Naive thymus-derived CD8-positive, alpha-beta T cell (primary cell): Measurements from ENCODE around the gene SAT1. TPM values are rescaled to one million over a fixed set of nuclear protein-coding genes. Genes with fewer than 3 reads are reported as not detected.
"Not testable (repeated sequence)": the region's sequence is repeated elsewhere in the genome, so short reads cannot be mapped to it uniquely, and the experiment has no call there.

Experiments used
- ATAC-seq, 2 donors: fragments of 150-1000 bp; cut with Tn5 transposase in 1 of 2; sonication (Bioruptor Pico), chemical (Tn5 transposase) in 1 of 2; 1 replicate in 1 of 2; 2 replicates in 1 of 2; pipeline ENCODE4 v1.10.0; 2021; ENCODE audit warnings: mild to moderate bottlenecking in 2 of 2, moderate library complexity in 2 of 2
- POLR2A ChIA-PET: fragments of 350-600 bp; sonication (Branson Sonifier 250); formaldehyde crosslinking; loops from one replicate; lab custom pipeline; 2021; ENCODE audit warnings: antibody characterized with exemption; lab: Charles Lee
- DNase-seq, 10 donors: peaks; one replicate each; pipeline versions ENCODE4 v3.0.0 to v3.0.0-alpha.2; 2020 to 2022
- H3K27ac Mint-ChIP-seq, 10 donors: one replicate each; pipeline ENCODE4 v1.8.0; 2020 to 2022; ENCODE audit warnings: mild to moderate bottlenecking in 10 of 10, mixed read lengths in 10 of 10, moderate library complexity in 4 of 10, inconsistent platforms in 1 of 10
- H3K27me3 Mint-ChIP-seq, 5 donors: one replicate each; pipeline ENCODE4 v1.8.0; 2021 to 2022; ENCODE audit warnings: mixed read lengths in 5 of 5
- H3K36me3 Mint-ChIP-seq, 3 donors: one replicate each; pipeline ENCODE4 v1.8.0; 2020 to 2022; ENCODE audit warnings: mixed read lengths in 3 of 3, mild to moderate bottlenecking in 2 of 3, inconsistent platforms in 1 of 3
- H3K4me1 Mint-ChIP-seq, 4 donors: one replicate each; pipeline ENCODE4 v1.8.0; 2021 to 2022; ENCODE audit warnings: mixed read lengths in 4 of 4
- H3K4me3 Mint-ChIP-seq, 10 donors: one replicate each; pipeline ENCODE4 v1.8.0; 2020 to 2022; ENCODE audit warnings: mild to moderate bottlenecking in 10 of 10, mixed read lengths in 10 of 10, moderate library complexity in 6 of 10, inconsistent platforms in 1 of 10
- H3K9me3 Mint-ChIP-seq, 9 donors: one replicate each; pipeline ENCODE4 v1.8.0; 2020 to 2022; ENCODE audit warnings: mixed read lengths in 9 of 9, mild to moderate bottlenecking in 3 of 9, inconsistent platforms in 1 of 9, moderate library complexity in 1 of 9
- polyA plus RNA-seq, 3 donors: library from polyadenylated mRNA; unstranded; fragments of 300-500 nt; fragmentation: Illumina TruSeq; gene quantifications; one replicate each; pipeline ENCODE4 v1.2.3, GENCODE V29; 2021
- total RNA-seq, 8 experiments: library from RNA in 2 of 8; stranded (reverse) in 2 of 8; gene quantifications; one replicate each; pipeline ENCODE4 v1.2.3 and lab custom pipeline; 2021 to 2026

SAT1 gene
- total and polyA plus RNA-seq, 5 experiments from 2014 or later: 50.1 to 121 (median 91.0) TPM

GRCh38 chrX:23756165-23756564 is 26.8 kb upstream of the SAT1 start:
- Mint-ChIP-seq H3K9me3 (no peaks in the 10 kb centered on the region), H3K4me1 (peaks cover 0 to 5% (median 0%) of the 10 kb centered on the region in 4 donors), H3K27ac (peak overlapping the region in 2 of 10 donors; percentile 52 to 70), H3K27me3 (no peaks in the 10 kb centered on the region), H3K4me3 (peak overlapping the region in 1 of 10 donors; percentile 26), H3K36me3 (no peaks in the 10 kb centered on the region)
- peak; percentile 19 to 77 (median 53) for DNase-seq
- POLR2A ChIA-PET: no interaction called here
- ATAC-seq: peak; percentile 43 to 59

GRCh38 chrX:23759821-23760220 is 23.2 kb upstream of the SAT1 start:
- DNase-seq (no peak), ATAC-seq (no peak)
- H3K27ac Mint-ChIP-seq: no peak overlapping the region
- H3K9me3 Mint-ChIP-seq: no peaks in the 10 kb centered on the region
- no peaks in the 10 kb centered on the region for H3K36me3 Mint-ChIP-seq
- peaks cover 0 to 5% (median 0%) of the 10 kb centered on the region in 4 donors for H3K4me1 Mint-ChIP-seq
- no peak overlapping the region for H3K4me3 Mint-ChIP-seq
- POLR2A ChIA-PET: no interaction called here
- H3K27me3 Mint-ChIP-seq: no peaks in the 10 kb centered on the region

DNA sequence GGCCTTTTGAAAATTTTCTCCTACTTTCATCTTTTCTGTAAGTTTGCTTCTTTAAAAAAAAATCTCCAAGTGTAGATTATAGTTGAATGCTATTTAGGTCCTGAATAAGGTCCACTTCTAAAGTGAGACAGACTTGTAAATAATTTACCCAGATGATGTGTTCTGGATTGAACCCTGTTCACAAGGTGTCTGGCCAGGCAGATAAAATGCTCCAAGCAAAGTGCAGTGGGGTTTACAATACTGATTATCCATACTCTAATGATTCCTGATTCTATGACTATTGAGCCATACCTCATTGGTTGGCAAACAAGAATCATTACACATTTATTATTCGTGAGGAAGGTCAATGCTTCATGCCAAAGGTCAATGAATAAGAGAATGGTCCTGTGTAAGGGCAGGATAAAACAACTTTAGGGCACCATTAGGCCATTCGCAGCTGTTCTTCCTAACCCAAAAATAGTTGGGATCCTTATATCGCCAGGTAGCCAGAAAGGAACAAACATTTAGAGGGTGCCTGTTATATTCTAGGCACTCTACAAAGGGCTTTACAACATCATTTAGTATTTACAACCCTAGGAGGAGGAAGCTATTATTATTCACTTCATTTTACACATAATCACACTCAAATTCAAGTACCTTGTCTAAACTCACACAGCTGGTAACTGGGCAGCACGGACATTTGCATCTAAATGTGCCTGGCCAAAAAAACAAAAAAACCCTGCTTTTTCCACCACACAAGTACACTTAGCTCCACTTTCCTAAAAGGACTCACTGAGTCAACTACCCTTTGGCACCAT is 18.6 kb upstream of the SAT1 start:
- H3K36me3 Mint-ChIP-seq: no peaks in the 10 kb centered on the region

GRCh38 chrX:23765449-23765848 is 17.5 kb upstream of the SAT1 start:
- Mint-ChIP-seq H3K4me1 (peaks cover 0 to 6% (median 1%) of the 10 kb centered on the region in 4 donors), H3K9me3 (peaks cover 0 to 2% (median 0%) of the 10 kb centered on the region in 9 donors), H3K4me3 (no peak overlapping the region), H3K27ac (no peak overlapping the region), H3K36me3 (no peaks in the 10 kb centered on the region), H3K27me3 (no peaks in the 10 kb centered on the region)
- POLR2A ChIA-PET: no interaction called here
- DNase-seq (no peak), ATAC-seq (no peak)

More for the DNA sequence above, 18.6 kb upstream of the SAT1 start:
- no peak for DNase-seq
- Mint-ChIP-seq H3K27ac (no peak overlapping the region), H3K4me3 (no peak overlapping the region), H3K4me1 (peaks cover 0 to 6% (median 1%) of the 10 kb centered on the region in 4 donors), H3K27me3 (no peaks in the 10 kb centered on the region), H3K9me3 (no peaks in the 10 kb centered on the region)
- no peak for ATAC-seq
- POLR2A ChIA-PET: no interaction called here

DNA sequence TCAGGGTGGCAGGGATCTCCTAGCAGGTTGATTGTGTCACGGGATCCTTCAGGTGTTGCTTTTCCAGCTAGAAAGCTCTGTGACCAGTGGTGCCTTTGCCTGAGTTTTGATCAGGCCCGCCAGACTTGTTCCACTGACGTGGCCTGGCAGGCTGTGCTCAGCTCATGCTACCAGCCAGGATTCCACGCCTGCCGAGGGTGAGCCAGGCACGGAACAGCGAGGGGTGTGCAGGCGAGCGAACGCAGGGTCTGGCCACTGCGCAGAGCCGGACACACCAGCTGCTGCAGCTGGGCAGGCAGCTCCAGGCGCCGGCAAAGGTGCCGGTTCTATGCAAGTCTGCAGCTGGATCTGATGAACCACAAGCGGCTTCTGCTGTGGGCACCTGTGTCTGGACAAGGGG is 17.1 kb upstream of the SAT1 start:
- no peak for DNase-seq
- Mint-ChIP-seq H3K27ac (no peak overlapping the region), H3K36me3 (no peaks in the 10 kb centered on the region), H3K27me3 (no peaks in the 10 kb centered on the region), H3K9me3 (peaks cover 0 to 2% (median 0%) of the 10 kb centered on the region in 9 donors), H3K4me1 (peaks cover 0 to 6% (median 1%) of the 10 kb centered on the region in 4 donors), H3K4me3 (peak overlapping the region in 1 of 10 donors; percentile 79)
- no peak for ATAC-seq
- POLR2A ChIA-PET: no interaction called here

- POLR2A ChIA-PET: interaction anchor here (0.9 kb wide), 2 partner anchors 16 to 24 kb away, joined by 3 read pairs; partner anchors contain the start of genes ACOT9 and SAT1
- Mint-ChIP-seq H3K4me3 (peak overlapping the region in 8 of 10 donors; percentile 33 to 87 (median 60)), H3K27me3 (no peaks in the 10 kb centered on the region), H3K9me3 (peaks cover 0 to 2% (median 0%) of the 10 kb centered on the region in 9 donors), H3K36me3 (no peaks in the 10 kb centered on the region), H3K27ac (peak overlapping the region in 7 of 10 donors; percentile 15 to 86 (median 65)), H3K4me1 (peaks cover 0 to 6% (median 1%) of the 10 kb centered on the region in 4 donors)
- peak; percentile 62 to 88 for ATAC-seq
- no peak for DNase-seq
Measured at GRCh38 chrX:23766650-23767551, 16.1 kb upstream of the SAT1 start.

GRCh38 chrX:23770142-23770541 is 12.8 kb upstream of the SAT1 start:
- H3K4me1 Mint-ChIP-seq: peaks cover 0 to 20% (median 11%) of the 10 kb centered on the region in 4 donors
- H3K27me3 Mint-ChIP-seq: no peaks in the 10 kb centered on the region
- no peaks in the 10 kb centered on the region for H3K36me3 Mint-ChIP-seq
- ATAC-seq (no peak), DNase-seq (no peak)
- POLR2A ChIA-PET: no interaction called here
- H3K9me3 Mint-ChIP-seq: peaks cover 0 to 2% (median 0%) of the 10 kb centered on the region in 9 donors
- no peak overlapping the region for H3K4me3 Mint-ChIP-seq
- peak overlapping the region in 1 of 10 donors; percentile 63 for H3K27ac Mint-ChIP-seq

- DNase-seq, ATAC-seq, H3K4me3 Mint-ChIP-seq, H3K27me3 Mint-ChIP-seq, H3K36me3 Mint-ChIP-seq, H3K9me3 Mint-ChIP-seq: not testable (repeated sequence)
- peaks cover 0 to 17% (median 11%) of the 10 kb centered on the region in 4 donors for H3K4me1 Mint-ChIP-seq
- POLR2A ChIA-PET: interaction anchor here (0.7 kb wide), 1 partner anchor 166 kb away, joined by 5 read pairs; no protein-coding TSS in a partner anchor
- peak overlapping the region in 1 of 10 donors; percentile 48 for H3K27ac Mint-ChIP-seq
Measured at GRCh38 chrX:23771086-23771485, 11.9 kb upstream of the SAT1 start.

DNA sequence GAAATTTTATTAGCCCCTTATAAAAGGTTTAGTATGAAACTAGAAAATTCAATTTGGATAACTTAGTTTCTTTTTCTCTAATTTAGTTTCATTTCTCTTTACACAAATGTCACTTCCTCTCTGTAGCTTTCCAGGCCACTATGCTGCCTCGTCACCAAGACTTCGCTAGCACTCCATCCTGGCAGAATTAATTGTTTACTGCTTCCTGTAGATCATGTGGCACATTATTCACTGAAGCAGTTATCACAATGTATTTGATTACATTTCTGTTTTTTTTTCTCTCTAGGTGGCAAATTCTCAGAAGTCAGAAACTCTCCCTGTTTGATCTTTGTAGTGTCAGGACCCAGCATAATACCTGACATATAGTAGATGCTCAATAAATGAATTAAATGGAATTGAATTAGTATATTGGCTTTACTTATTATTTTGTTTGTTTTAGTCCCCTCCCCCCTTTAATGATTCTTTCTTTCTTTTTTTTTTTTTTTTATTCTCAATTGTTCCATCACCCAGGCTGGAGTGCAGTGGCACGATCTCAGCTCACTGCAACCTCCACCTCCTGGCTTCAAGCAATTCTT is 9.3 kb upstream of the SAT1 start:
- Mint-ChIP-seq H3K4me3 (peak overlapping the region; percentile 39 to 81 (median 68)), H3K27me3 (no peaks in the 10 kb centered on the region), H3K9me3 (peaks cover 0 to 2% (median 0%) of the 10 kb centered on the region in 9 donors), H3K27ac (peak overlapping the region; percentile 85 to 97 (median 93)), H3K36me3 (no peaks in the 10 kb centered on the region), H3K4me1 (peaks cover 0 to 17% (median 8%) of the 10 kb centered on the region in 4 donors)
- POLR2A ChIA-PET: interaction anchor here (0.5 to 2.6 kb wide), 4 partner anchors 9 to 376 kb away, joined by 3 to 20 read pairs (median 7); partner anchors contain the start of genes ACOT9, SAT1 and ZFX
- DNase-seq: peak in 9 of 10 donors; percentile 24 to 68 (median 47)
- peak; percentile 96 to 100 for ATAC-seq

- ATAC-seq: no peak
- no peak overlapping the region for H3K4me3 Mint-ChIP-seq
- no peaks in the 10 kb centered on the region for H3K27me3 Mint-ChIP-seq
- POLR2A ChIA-PET: interaction anchor here (0.8 kb wide), 1 partner anchor 278 kb away, joined by 7 read pairs; the partner anchor contains the start of gene EIF2S3
- no peaks in the 10 kb centered on the region for H3K36me3 Mint-ChIP-seq
- no peaks in the 10 kb centered on the region for H3K9me3 Mint-ChIP-seq
- no peak overlapping the region for H3K27ac Mint-ChIP-seq
- DNase-seq: no peak
- peaks cover 0 to 21% (median 10%) of the 10 kb centered on the region in 4 donors for H3K4me1 Mint-ChIP-seq
Measured at GRCh38 chrX:23776363-23776762, 6.6 kb upstream of the SAT1 start.

DNA sequence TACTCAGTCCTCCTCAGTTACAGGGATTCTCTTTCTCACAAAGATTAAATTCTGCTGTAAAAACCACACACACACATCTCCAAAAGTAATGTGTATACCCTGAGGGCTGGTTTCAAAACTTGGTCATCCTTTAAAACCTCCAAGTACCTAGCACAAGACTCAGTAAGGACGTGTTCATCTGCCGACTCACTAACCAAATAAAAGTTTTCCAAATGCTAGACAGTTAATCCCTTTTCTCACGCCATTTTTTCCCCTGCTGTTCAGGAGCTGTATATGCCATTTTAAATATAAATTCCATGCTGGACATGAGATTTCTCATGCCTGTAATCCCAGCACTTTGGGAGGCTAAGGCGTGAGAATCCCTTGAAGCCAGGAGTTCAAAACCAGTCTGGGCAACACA is 3.9 kb upstream of the SAT1 start:
- peak overlapping the region in 1 of 10 donors; percentile 19 for H3K27ac Mint-ChIP-seq
- POLR2A ChIA-PET: no interaction called here

GRCh38 chrX:23782455-23782854 is 518 bp upstream of the SAT1 start:
- peaks cover 13 to 45% (median 29%) of the 10 kb centered on the region in 4 donors for H3K4me1 Mint-ChIP-seq
- DNase-seq (no peak), ATAC-seq (no peak)
- POLR2A ChIA-PET: interaction anchor here (1.0 to 3.4 kb wide), 9 partner anchors 9 to 272 kb away, joined by 3 to 27 read pairs (median 8); partner anchors contain the start of genes ACOT9, APOO, CXorf58 and EIF2S3
- H3K27ac Mint-ChIP-seq: peak overlapping the region; percentile 83 to 99 (median 98)
- no peaks in the 10 kb centered on the region for H3K27me3 Mint-ChIP-seq
- peak overlapping the region; percentile 90 to 98 (median 95) for H3K4me3 Mint-ChIP-seq
- peaks cover 12 to 33% (median 14%) of the 10 kb centered on the region in 3 donors for H3K36me3 Mint-ChIP-seq
- H3K9me3 Mint-ChIP-seq: peaks cover 0 to 7% (median 0%) of the 10 kb centered on the region in 9 donors

More for the DNA sequence above, 3.9 kb upstream of the SAT1 start:
- Mint-ChIP-seq H3K27me3 (no peaks in the 10 kb centered on the region), H3K4me1 (peaks cover 9 to 28% (median 15%) of the 10 kb centered on the region in 4 donors), H3K4me3 (no peak overlapping the region), H3K36me3 (peaks cover under 1 to 5% (median 4%) of the 10 kb centered on the region in 3 donors), H3K9me3 (peaks cover 0 to 1% (median 0%) of the 10 kb centered on the region in 9 donors)
- ATAC-seq (no peak), DNase-seq (no peak)
